HG02759 (cell line): ENCODE data around the gene TMEM263.

Experiments used
- ATAC-seq: cut with Tn5 transposase; IDR thresholded peaks from one replicate; pipeline ENCODE4 v1.9.1; 2021; ENCODE audit warnings: mild to moderate bottlenecking, moderate library complexity; ENCODE audit not compliant: unreplicated experiment

Gene TMEM263

GRCh38 chr12:106947461-106947860 lies 8.2 kb upstream of the TMEM263 start:
- ATAC-seq, result no peak

- ATAC-seq, result no peak
Measured at GRCh38 chr12:106950591-106950990, 5.1 kb upstream of the TMEM263 start.

DNA sequence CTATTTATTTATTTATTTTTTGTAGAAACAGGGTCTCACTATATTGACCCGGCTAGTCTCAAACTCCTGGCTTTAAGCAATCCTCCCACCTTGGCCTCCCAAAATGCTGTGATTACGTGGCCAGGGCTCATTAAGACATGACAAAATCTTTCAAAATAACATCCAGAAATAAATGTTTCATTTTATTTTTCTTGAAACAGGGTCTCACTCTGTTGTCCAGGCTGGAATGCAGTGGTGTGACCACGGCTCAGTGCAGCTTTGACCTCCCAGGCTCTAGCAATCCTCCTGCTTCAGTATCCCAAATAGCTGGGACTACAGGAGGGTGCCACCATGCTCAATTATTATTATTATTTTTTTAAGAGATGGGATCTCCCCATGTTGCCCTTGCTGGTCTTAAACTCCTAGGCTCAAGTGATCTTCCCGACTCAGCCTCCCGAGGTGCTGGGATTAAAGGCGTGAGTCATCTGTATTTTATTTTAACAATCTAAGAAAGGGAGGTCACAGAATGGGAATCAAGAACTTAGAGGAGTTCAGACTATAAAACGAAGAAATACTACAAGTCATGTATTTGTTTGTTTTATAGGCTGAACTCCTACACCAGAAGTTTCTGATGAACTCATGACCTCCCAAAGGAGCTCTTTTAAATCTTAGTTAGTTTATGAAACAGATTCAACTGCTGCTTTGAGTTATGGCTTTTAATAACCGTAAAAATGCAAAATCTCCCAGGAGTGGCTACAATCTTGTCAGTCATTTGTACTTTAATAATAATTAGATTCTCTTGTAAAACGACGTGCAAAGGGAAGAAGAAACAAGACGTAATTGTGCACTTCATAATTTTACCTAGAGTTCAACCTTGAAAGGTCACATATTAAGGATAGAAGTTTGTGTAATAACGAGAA lies 2.1 kb upstream of the TMEM263 start:
- no peak for ATAC-seq

DNA sequence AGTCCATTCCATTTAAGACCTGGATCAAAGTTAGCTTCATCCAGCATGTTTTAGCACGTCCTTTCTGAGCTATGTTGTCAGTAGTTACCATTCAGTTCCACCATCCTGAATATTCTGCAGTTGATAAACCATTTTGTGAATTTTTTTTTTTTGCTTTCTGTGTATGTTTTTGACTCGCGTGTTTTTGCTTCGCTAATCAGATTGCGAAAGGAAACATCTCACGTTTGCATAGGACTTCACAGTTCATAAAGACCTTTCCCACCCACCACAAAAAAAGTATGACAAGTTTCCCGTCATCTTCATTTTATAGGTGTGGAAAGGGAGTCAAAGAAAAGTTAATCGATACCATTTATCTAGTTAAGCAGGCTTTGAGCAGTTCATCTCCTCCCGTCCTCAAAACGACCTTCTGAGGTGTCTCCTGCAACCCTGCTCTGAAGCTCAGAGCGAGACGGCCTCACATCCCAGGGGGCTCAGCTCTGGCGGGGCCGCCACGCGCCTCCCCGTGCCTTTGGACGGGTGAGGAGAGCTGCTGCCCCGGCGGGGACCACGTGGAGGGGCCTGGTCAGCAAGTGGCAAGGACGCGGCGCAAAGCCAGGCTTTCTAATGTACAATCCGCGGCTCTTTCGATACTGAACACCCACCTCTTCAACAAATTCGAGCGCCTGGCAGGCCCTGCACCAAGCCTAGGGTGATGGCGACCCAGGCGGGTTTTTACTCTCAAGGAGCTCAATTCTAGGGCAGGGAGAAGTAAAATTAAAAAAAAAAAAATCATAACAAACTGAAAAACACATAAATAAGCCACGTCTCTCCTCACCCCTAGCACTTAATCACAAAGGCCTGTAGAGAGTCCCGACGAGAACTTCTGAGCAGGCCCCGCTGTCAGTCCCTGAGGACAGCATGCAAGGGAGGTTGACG lies 988 bp upstream of the TMEM263 start:
- no peak for ATAC-seq

DNA sequence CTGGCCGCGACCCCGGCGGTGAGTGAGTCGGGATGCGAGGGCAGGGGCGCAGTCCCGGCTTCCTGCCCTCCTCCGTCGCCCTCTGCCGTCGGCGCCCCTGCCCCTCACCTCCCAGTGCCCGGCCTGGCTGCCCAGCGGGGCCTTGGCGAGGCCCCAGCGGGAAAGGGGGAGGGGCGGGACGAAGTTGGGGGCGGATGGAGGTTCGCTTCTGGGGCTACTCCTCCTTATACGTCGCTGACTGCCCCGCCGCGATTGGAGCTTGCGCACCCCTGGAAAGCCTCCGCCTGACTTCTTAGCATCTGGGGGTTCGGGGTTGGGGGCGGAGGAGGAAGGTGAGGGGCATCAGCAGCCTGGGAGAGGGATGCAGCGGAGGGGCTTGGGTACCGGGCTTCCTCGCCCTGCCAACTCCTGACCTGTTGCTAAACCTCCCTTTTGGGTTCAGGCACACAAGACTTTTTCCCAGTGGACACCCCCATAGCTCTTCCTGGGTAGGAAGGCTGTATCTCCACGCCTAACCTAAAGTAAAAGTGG lies 406 bp downstream of the TMEM263 start:
- peak; percentile 39 for ATAC-seq

DNA sequence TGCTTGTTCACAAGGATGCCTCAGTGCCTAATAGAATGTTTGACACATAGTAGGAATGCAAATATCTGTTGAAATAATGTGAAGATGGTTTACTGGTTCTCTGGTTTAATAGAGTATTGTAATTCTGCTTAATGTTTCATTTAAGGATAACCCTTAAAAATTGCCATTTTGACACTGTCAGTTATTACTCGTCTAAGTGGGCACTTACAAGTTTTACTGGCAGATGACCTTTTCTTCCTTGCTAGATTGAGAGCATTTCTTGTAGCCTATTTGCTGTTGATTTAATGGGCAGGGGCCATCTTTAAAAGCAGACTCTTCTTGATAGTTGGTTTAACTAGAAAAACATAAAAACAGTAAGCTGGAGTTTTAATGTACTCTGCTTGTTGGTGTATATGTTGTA lies 1.9 kb downstream of the TMEM263 start:
- ATAC-seq, result no peak

DNA sequence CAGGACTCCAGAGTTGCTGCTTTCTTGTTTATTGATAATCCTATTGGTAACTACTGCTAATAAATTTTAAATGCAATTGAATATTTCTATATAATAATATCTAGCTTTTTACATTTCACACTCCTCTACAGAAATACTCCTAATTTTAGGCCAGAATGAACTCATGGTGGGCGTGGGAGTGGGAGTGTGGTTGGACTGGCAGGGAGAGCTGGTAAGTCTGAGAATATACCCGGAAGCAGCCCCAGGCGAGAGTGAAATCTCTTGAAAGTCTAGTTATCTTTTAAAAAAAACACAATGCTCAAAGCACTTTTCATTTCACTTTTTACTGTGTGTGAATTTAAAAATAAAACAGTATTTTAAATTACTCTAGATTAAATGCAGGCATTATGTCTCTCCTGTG lies 4.7 kb downstream of the TMEM263 start:
- ATAC-seq, result no peak

GRCh38 chr12:106962286-106962685 lies 6.6 kb downstream of the TMEM263 start:
- no peak for ATAC-seq

- no peak for ATAC-seq
Measured at GRCh38 chr12:106964526-106964925, 8.8 kb downstream of the TMEM263 start.

- ATAC-seq, result no peak
Measured at GRCh38 chr12:106971065-106971464, 15.4 kb downstream of the TMEM263 start.

- ATAC-seq, result no peak
Measured at GRCh38 chr12:106973545-106973944, 17.8 kb downstream of the TMEM263 start.

GRCh38 chr12:106974511-106974910 lies 18.8 kb downstream of the TMEM263 start:
- peak; percentile 87 for ATAC-seq

DNA sequence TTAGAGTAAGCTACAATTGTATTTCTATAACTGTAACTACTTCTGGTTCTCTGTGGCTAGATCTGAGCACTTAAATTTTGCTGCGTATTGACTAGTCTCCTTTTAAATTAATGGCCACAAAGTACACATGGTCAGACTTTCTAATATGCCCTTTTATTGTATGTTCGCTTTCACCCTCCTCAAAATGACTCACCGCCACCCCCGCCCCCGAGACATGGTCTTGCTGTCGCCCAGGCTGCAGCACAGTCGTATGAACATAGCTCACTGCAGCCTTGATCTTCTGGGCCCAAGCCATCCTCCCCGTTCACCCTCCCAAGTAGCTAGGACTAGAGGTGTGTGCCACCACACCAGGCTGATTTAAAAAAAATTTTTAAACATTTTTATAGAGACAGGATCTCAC lies 19.4 kb downstream of the TMEM263 start:
- no peak for ATAC-seq

- ATAC-seq, result no peak
Measured at GRCh38 chr12:106975993-106976658, 20.4 kb downstream of the TMEM263 start.

GRCh38 chr12:106976668-106977067 lies 21.0 kb downstream of the TMEM263 start:
- no peak for ATAC-seq

DNA sequence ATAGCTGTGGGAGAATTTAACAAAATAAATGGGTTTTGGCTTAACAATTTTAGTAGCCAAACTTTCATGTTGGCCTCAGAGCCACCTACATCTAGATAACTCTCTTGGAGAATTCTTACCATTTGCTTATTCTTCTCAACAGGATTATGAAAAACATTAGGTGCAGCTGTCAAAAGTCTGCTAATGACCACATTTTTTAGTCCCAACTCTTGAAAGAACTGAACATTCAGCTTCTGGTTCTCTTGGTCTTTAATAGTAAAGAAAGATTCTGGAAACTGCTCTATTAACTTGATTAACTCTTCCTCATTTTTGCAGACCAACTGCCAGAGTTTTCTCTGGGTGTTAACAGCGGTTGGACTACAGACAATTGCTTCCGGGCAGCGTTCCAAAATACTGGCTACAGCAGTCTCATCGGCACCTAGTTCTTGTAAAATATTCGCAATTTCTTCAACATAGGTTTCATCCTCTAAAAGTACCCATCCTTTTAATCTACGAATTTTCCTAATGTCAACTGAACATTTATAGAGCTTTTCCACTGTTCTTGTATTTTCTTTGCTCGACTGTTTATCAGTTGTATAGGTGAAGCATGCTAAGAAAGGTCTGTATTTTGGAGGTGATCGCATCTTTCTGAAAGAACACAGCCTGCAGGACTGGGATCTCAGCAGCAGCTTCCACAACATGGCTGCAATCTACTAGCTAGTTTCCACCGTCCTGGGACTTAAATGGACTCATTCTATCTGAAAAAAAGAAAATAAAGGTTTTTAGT lies 22.5 kb downstream of the TMEM263 start:
- no peak for ATAC-seq

- no peak for ATAC-seq
Measured at GRCh38 chr12:106980944-106981343, 25.2 kb downstream of the TMEM263 start.

DNA sequence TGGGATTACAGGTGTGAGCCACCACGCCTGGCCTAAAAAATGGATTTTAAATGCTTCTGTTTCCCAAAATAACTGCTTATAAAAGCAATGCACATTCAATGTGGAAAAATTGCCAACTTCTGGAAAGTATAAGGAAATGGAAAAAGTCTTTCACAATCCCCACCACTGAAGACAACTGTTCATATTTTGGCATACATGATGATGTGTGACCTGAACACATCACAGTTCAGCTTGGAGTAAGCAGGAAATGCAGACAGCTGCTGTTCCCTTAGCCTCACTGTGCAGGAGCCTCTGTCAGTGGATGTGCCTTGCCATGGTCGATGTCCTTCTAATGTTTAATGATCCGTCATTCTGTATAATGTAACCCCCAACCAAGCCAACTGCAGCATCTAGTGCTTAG lies 26.1 kb downstream of the TMEM263 start:
- no peak for ATAC-seq

DNA sequence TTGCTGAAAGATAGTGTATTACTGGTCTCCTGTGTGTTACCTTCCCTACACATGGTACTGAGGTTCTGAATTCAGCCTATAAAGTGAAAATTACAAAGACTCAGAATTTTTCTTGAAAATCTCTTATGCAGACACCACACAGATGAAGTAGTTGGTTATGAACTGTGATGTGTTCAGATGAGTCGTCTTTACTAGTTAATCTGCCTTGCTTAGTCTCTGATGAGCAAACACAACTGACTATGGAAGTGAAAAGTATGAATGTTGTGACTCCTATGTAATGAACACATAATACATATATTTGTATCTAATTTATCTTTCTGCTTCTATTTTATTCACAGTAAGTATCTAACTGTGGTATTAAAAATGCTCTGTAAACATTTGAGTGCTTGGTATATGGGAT lies 26.5 kb downstream of the TMEM263 start:
- no peak for ATAC-seq

DNA sequence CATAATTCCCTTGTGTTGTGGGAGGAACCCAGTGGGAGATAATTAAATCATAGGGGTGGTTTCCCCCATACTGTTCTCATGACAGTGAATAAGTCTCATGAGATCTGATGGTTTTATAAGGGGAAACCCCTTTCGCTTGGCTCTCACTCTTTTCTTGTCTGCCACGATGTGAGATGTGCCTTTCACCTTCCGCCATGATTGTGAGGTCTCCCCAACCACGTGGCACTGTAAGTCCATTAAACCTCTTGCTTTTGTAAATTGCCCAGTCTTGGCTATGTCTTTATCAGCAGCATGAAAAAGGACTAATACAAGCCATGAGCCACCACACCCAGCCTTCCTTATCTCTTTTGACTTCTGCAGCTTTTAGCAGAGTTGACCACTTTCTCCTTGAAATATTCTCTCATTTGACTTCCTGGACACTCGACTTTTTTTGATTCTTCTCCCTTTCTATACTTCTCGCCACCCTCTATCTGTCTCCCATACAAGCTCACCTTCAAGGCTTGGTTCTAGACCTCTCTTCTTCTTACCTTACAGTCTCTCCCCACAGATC lies 29.0 kb downstream of the TMEM263 start:
- ATAC-seq, result no peak
